Measurements from ENCODE around the gene SLC51B. TPM values are rescaled to one million over a fixed set of nuclear protein-coding genes. Genes with fewer than 3 reads are reported as not detected.

SLC51B gene
- polyA plus RNA-seq, 1 of the 3 experiments (the other 2 are of a cell fraction): not detected

DNA sequence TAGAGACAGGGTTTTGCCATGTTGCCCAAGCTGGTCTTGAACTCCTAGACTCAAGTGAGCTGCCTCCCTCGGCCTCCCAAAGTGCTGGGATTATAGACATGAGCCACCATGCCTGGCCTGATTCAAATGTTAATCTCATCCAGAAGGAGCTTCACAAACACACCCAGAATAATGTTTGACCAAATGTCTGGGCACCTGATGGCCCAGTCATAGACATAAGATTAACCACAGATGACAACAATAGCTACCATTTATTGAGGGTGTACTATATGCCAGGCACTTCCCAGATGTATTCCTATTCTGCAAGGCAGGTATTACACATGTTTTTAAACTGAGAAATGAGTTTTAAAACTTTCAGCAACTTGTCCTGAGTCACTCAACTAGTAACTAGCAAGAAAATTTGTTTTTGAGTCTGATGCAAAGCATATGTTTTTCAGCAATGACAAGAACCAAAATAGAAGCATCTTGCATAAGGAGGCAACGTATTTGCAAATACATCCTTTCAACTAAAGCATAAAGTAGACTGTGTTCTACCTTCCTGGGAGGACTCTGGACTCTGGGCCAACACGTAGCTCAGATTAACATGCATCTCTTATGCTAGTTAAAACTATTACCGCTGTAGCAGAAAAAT is 47.3 kb upstream of the SLC51B start:
- H3K4me1 ChIP-seq (ENCODE audit: control insufficient read depth in 1 of 2, insufficient read depth in 2 of 2, low read depth in 1 of 2, low read length in 1 of 2): no peaks in the 10 kb centered on the region
- whole genome bisulfite sequencing (ENCODE audit: low lambda C conversion rate): 67% methylated on average over 4 of the region's 4 CpGs
- CTCF ChIA-PET: interaction anchor here (1.2 kb wide), 1 partner anchor 17 kb away, joined by 3 read pairs; no protein-coding TSS in a partner anchor

DNA sequence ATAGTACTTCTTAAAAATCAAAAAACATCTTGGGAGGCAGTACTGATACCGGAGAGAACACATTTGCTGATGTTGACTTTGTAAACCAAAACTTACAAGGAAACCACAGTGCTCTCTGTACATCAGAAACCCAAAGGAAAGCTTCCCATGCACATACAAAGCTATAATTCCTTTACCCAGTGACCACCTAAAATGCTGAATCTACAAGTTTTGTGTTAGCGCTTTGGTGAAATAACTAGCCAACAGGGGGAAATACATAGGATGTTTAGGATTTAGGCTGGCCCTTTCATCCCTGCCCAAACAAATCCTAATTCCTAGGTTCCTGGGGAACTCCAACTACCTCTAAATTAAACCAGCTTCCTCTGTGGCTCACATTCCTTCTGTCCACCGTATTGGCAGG is 40.2 kb upstream of the SLC51B start:
- no peak overlapping the region for H3K27ac ChIP-seq (ENCODE audit: low read depth in 2 of 2, low read length in 1 of 2)
- H3K9me2 ChIP-seq: no peaks in the 10 kb centered on the region
- TF ChIP-seq, protein P1, sequence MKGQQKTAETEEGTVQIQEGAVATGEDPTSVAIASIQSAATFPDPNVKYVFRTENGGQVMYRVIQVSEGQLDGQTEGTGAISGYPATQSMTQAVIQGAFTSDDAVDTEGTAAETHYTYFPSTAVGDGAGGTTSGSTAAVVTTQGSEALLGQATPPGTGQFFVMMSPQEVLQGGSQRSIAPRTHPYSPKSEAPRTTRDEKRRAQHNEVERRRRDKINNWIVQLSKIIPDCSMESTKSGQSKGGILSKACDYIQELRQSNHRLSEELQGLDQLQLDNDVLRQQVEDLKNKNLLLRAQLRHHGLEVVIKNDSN (IDR thresholded peaks at IDR 0.05; ENCODE audit: borderline replicate concordance, low read depth): no peak
- TF ChIP-seq, protein P2, sequence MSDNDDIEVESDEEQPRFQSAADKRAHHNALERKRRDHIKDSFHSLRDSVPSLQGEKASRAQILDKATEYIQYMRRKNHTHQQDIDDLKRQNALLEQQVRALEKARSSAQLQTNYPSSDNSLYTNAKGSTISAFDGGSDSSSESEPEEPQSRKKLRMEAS (IDR thresholded peaks at IDR 0.05; ENCODE audit: low read depth): no peak
- TF ChIP-seq CHD2 (IDR thresholded peaks at IDR 0.05; ENCODE audit: low read length, partially characterized antibody): no peak
- TF ChIP-seq MXI1 (IDR thresholded peaks at IDR 0.05; ENCODE audit: low read depth, low read length): no peak
- TF ChIP-seq FOXJ3 (CRISPR knock-in tag; IDR thresholded peaks at IDR 0.05): no peak
- peaks cover 8 to 33% of the 10 kb centered on the region in 2 experiments for H3K36me3 ChIP-seq (replicated peaks in 1 of 2; ENCODE audit: control insufficient read depth in 1 of 2, insufficient read depth in 2 of 2, low read length in 1 of 2)
- ChIA-PET CTCF (interaction anchor here (0.5 to 2.0 kb wide), 4 partner anchors 13 to 274 kb away, joined by 3 to 4 read pairs (median 3); partner anchors contain the start of gene SPG21), POLR2A (interaction anchor here (1.1 kb wide), 1 partner anchor 21 kb away, joined by 6 read pairs; no protein-coding TSS in a partner anchor)
- WGBS (ENCODE audit: low lambda C conversion rate): 97% methylated on average over 3 of the region's 3 CpGs
- no peaks in the 10 kb centered on the region for H3K4me1 ChIP-seq (ENCODE audit: control insufficient read depth in 1 of 2, insufficient read depth in 2 of 2, low read depth in 1 of 2, low read length in 1 of 2)
- H3K27me3 ChIP-seq (ENCODE audit: insufficient read depth): no peaks in the 10 kb centered on the region
- H3K4me2 ChIP-seq: no peak overlapping the region
- DNase-seq: no peak
- H2AFZ ChIP-seq (ENCODE audit: low read depth): no peak overlapping the region
- no peak overlapping the region for H3K9ac ChIP-seq
- no peaks in the 10 kb centered on the region for H3K79me2 ChIP-seq (ENCODE audit: insufficient read depth)
- H3K4me3 ChIP-seq (ENCODE audit: low read depth in 2 of 2, low read length in 1 of 2): no peak overlapping the region
- H3K9me3 ChIP-seq: no peaks in the 10 kb centered on the region
- peaks cover 4% of the 10 kb centered on the region for H3F3A ChIP-seq (replicated peaks; ENCODE audit: insufficient read depth)
- H4K20me1 ChIP-seq (ENCODE audit: insufficient read depth): no peaks in the 10 kb centered on the region

More for the DNA sequence above, 47.3 kb upstream of the SLC51B start:
- no peak overlapping the region for H3K4me2 ChIP-seq
- H3K9ac ChIP-seq: no peak overlapping the region
- TF ChIP-seq, protein P3, sequence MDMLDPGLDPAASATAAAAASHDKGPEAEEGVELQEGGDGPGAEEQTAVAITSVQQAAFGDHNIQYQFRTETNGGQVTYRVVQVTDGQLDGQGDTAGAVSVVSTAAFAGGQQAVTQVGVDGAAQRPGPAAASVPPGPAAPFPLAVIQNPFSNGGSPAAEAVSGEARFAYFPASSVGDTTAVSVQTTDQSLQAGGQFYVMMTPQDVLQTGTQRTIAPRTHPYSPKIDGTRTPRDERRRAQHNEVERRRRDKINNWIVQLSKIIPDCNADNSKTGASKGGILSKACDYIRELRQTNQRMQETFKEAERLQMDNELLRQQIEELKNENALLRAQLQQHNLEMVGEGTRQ (IDR thresholded peaks at IDR 0.05; ENCODE audit: borderline replicate concordance, low read depth, low read length): no peak
- TF ChIP-seq FOXM1 (IDR thresholded peaks at IDR 0.05; ENCODE audit: low read depth) (no peak), YY1 (IDR thresholded peaks at IDR 0.05; ENCODE audit: low read depth) (no peak), TAF1 (IDR thresholded peaks at IDR 0.05; ENCODE audit: borderline replicate concordance, low read depth, low read length) (no peak), RFX5 (IDR thresholded peaks at IDR 0.05; ENCODE audit: low read length) (no peak), TCF12 (IDR thresholded peaks at IDR 0.05) (no peak), POLR2AphosphoS5 (IDR thresholded peaks at IDR 0.05; ENCODE audit: low read depth, low read length) (no peak), GATA2 (CRISPR knock-in tag; IDR thresholded peaks at IDR 0.05) (no peak), EP300 (IDR thresholded peaks at IDR 0.05; ENCODE audit: borderline replicate concordance in 1 of 2, low read depth in 1 of 2, low read length in 1 of 2) (no peak), FOSL2 (IDR thresholded peaks at IDR 0.05; ENCODE audit: borderline replicate concordance, low read depth) (no peak), ELF1 (IDR thresholded peaks at IDR 0.05) (no peak), MEF2A (IDR thresholded peaks at IDR 0.05; ENCODE audit: borderline replicate concordance, low read depth) (no peak), GABPA (IDR thresholded peaks at IDR 0.05; ENCODE audit: low read depth) (no peak)
- TF ChIP-seq, protein P4, sequence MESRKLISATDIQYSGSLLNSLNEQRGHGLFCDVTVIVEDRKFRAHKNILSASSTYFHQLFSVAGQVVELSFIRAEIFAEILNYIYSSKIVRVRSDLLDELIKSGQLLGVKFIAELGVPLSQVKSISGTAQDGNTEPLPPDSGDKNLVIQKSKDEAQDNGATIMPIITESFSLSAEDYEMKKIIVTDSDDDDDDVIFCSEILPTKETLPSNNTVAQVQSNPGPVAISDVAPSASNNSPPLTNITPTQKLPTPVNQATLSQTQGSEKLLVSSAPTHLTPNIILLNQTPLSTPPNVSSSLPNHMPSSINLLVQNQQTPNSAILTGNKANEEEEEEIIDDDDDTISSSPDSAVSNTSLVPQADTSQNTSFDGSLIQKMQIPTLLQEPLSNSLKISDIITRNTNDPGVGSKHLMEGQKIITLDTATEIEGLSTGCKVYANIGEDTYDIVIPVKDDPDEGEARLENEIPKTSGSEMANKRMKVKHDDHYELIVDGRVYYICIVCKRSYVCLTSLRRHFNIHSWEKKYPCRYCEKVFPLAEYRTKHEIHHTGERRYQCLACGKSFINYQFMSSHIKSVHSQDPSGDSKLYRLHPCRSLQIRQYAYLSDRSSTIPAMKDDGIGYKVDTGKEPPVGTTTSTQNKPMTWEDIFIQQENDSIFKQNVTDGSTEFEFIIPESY (IDR thresholded peaks at IDR 0.05; ENCODE audit: borderline replicate concordance, low read depth): no peak
- TF ChIP-seq, protein P5, sequence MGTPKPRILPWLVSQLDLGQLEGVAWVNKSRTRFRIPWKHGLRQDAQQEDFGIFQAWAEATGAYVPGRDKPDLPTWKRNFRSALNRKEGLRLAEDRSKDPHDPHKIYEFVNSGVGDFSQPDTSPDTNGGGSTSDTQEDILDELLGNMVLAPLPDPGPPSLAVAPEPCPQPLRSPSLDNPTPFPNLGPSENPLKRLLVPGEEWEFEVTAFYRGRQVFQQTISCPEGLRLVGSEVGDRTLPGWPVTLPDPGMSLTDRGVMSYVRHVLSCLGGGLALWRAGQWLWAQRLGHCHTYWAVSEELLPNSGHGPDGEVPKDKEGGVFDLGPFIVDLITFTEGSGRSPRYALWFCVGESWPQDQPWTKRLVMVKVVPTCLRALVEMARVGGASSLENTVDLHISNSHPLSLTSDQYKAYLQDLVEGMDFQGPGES (IDR thresholded peaks at IDR 0.05; ENCODE audit: low read depth, low read length): no peak
- H3K27me3 ChIP-seq (ENCODE audit: insufficient read depth): no peaks in the 10 kb centered on the region
- no peaks in the 10 kb centered on the region for H3F3A ChIP-seq (replicated peaks; ENCODE audit: insufficient read depth)
- DNase-seq: no peak
- no peak overlapping the region for H3K4me3 ChIP-seq (ENCODE audit: low read depth in 2 of 2, low read length in 1 of 2)
- H2AFZ ChIP-seq (ENCODE audit: low read depth): no peak overlapping the region
- H3K36me3 ChIP-seq (replicated peaks in 1 of 2; ENCODE audit: control insufficient read depth in 1 of 2, insufficient read depth in 2 of 2, low read length in 1 of 2): peaks cover 0 to 3% of the 10 kb centered on the region in 2 experiments
- no peak overlapping the region for H3K27ac ChIP-seq (ENCODE audit: low read depth in 2 of 2, low read length in 1 of 2)
- H3K9me2 ChIP-seq: no peaks in the 10 kb centered on the region
- no peaks in the 10 kb centered on the region for H4K20me1 ChIP-seq (ENCODE audit: insufficient read depth)
- POLR2A ChIA-PET: interaction anchor here (0.6 kb wide), 1 partner anchor 14 kb away, joined by 4 read pairs; no protein-coding TSS in a partner anchor
- H3K9me3 ChIP-seq: no peaks in the 10 kb centered on the region
- H3K79me2 ChIP-seq (ENCODE audit: insufficient read depth): no peaks in the 10 kb centered on the region

All from SK-N-SH (cell line).